HCT116 (cell line): ENCODE measurements around the gene CAMK2D.
"Not testable (repeated sequence)": the region's sequence is repeated elsewhere in the genome, so short reads cannot be mapped to it uniquely, and the experiment has no call there.

Experiments
- CTCF ChIP-seq, 3 experiments: fragments of 200-600 bp in 1 of 3; sonication (generic) in 1 of 3; IDR thresholded peaks in 2 of 3; conservative IDR thresholded peaks in 1 of 3; 2 replicates each; pipeline ENCODE4 v1.5.1; 2012 to 2017; ENCODE audit warnings: low read depth in 2 of 3, low read length in 2 of 3, antibody characterized with exemption in 1 of 3, borderline replicate concordance in 1 of 3, control low read depth in 1 of 3, mild to moderate bottlenecking in 1 of 3, mixed read lengths in 1 of 3, mixed run types in 1 of 3, moderate library complexity in 1 of 3; ENCODE audit not compliant: insufficient read depth in 1 of 3
- EZH2 ChIP-seq: fragments of 200-600 bp; sonication (generic); IDR thresholded peaks from 2 replicates; pipeline ENCODE4 v1.6.1; 2017; ENCODE audit warnings: antibody characterized with exemption, mixed run types
- EZH2phosphoT487 ChIP-seq: fragments of 200-600 bp; IDR thresholded peaks from 2 replicates; pipeline ENCODE4 v1.6.1; 2018; ENCODE audit warnings: antibody characterized with exemption, borderline replicate concordance
- FOSL1 ChIP-seq: IDR thresholded peaks from 2 replicates; pipeline ENCODE4 v1.6.1; 2012; ENCODE audit warnings: low read depth
- JUND ChIP-seq: IDR thresholded peaks from 2 replicates; pipeline ENCODE4 v1.6.1; 2012
- POLR2A ChIP-seq: IDR thresholded peaks from 2 replicates; pipeline ENCODE4 v1.7.0; 2011; ENCODE audit warnings: borderline replicate concordance; ENCODE audit not compliant: insufficient read depth, insufficient read length; ENCODE audit errors: extremely low read depth
- REST ChIP-seq: IDR thresholded peaks from 2 replicates; pipeline ENCODE4 v1.6.1; 2012; ENCODE audit warnings: low read depth
- TCF7L2 ChIP-seq: IDR thresholded peaks from 2 replicates; pipeline ENCODE4 v1.7.0; 2011; ENCODE audit warnings: borderline replicate concordance, inconsistent platforms; ENCODE audit not compliant: insufficient read depth, insufficient read length; ENCODE audit errors: extremely low read depth
- YY1 ChIP-seq: IDR thresholded peaks from 2 replicates; pipeline ENCODE4 v1.6.1; 2011; ENCODE audit warnings: low read length, low read depth, moderate library complexity, mild to moderate bottlenecking; ENCODE audit not compliant: insufficient replicate concordance; ENCODE audit errors: extremely low read depth
- ZNF274 ChIP-seq: fragments of 200-500 bp; sonication (Bioruptor generic); IDR thresholded peaks from 2 replicates; pipeline ENCODE4 v1.6.1; 2014; ENCODE audit warnings: mild to moderate bottlenecking, low read depth, low read length, inconsistent platforms
- TF ChIP-seq, protein P1 (sequence below): IDR thresholded peaks from 2 replicates; pipeline ENCODE4 v1.6.1; 2012

- not testable (repeated sequence) for TF ChIP-seq POLR2A; CTCF (IDR thresholded peaks at IDR 0.05 in 2 of 3, conservative IDR thresholded peaks at IDR 0.05 in 1 of 3; ENCODE audit: borderline replicate concordance in 1 of 3, insufficient read depth in 1 of 3, low read depth in 2 of 3, low read length in 2 of 3); REST; YY1; FOSL1; TCF7L2; ZNF274; JUND; EZH2; EZH2phosphoT487
- TF ChIP-seq, protein P1, sequence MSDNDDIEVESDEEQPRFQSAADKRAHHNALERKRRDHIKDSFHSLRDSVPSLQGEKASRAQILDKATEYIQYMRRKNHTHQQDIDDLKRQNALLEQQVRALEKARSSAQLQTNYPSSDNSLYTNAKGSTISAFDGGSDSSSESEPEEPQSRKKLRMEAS = not testable (repeated sequence)
Observed at GRCh38 chr4:113796381-113796780, 34.8 kb upstream of the CAMK2D start.
